GM12878 (cell line): ENCODE data around the gene PRRC2C. TPM values are rescaled to one million over a fixed set of nuclear protein-coding genes. Genes with fewer than 3 reads are reported as not detected.

ENCODE experiments used
- ASH2L ChIP-seq: fragments of 300-600, 200-600 bp; sonication (generic); IDR thresholded peaks from 2 replicates; pipeline ENCODE4 v1.6.1; 2017; ENCODE audit warnings: low read depth, mild to moderate bottlenecking, borderline replicate concordance
- BMI1 ChIP-seq: fragments of 450-650 bp; IDR thresholded peaks from 2 replicates; pipeline ENCODE4 v1.6.1; 2016; ENCODE audit warnings: mild to moderate bottlenecking, moderate library complexity, borderline replicate concordance
- CBX3 ChIP-seq: fragments of 200-600 bp; sonication (generic); IDR thresholded peaks from 2 replicates; pipeline ENCODE4 v1.6.1; 2016; ENCODE audit warnings: low read depth, borderline replicate concordance
- CREM ChIP-seq: IDR thresholded peaks from 2 replicates; pipeline ENCODE4 v1.6.1; 2014; ENCODE audit warnings: antibody characterized with exemption, low read depth
- CTCF ChIP-seq, 3 experiments: IDR thresholded peaks in 2 of 3; conservative IDR thresholded peaks in 1 of 3; 2 replicates each; pipeline ENCODE4 v1.5.1; 2011; ENCODE audit warnings: low read depth in 3 of 3, low read length in 3 of 3, mild to moderate bottlenecking in 3 of 3, control low read depth in 2 of 3, moderate library complexity in 2 of 3, inconsistent platforms in 1 of 3, mixed read lengths in 1 of 3; ENCODE audit not compliant: control insufficient read depth in 2 of 3, insufficient read depth in 1 of 3; ENCODE audit errors: extremely low read depth in 1 of 3
- E4F1 ChIP-seq: fragments of 450-650 bp; IDR thresholded peaks from 2 replicates; pipeline ENCODE4 v1.6.1; 2018; ENCODE audit warnings: borderline replicate concordance, mild to moderate bottlenecking; ENCODE audit not compliant: partially characterized antibody
- ETV6 ChIP-seq, 2 experiments: fragments of 450-650 bp in 1 of 2; IDR thresholded peaks in 1 of 2; conservative IDR thresholded peaks in 1 of 2; 2 replicates each; pipeline ENCODE4 v1.6.1; 2014; ENCODE audit warnings: antibody characterized with exemption in 1 of 2, borderline replicate concordance in 1 of 2, low read depth in 1 of 2, mild to moderate bottlenecking in 1 of 2, moderate library complexity in 1 of 2
- GATAD2B ChIP-seq: fragments of 450-650 bp; conservative IDR thresholded peaks from 2 replicates; pipeline ENCODE4 v1.6.1; 2017; ENCODE audit warnings: low read depth, mild to moderate bottlenecking, moderate library complexity
- HDAC6 ChIP-seq: fragments of 200-600 bp; sonication (generic); IDR thresholded peaks from one replicate; pipeline ENCODE4 v1.8.0; 2017; ENCODE audit warnings: antibody characterized with exemption; ENCODE audit not compliant: unreplicated experiment
- HSF1 ChIP-seq: fragments of 150-350 bp; IDR thresholded peaks from 2 replicates; pipeline ENCODE4 v1.6.1; 2014; ENCODE audit warnings: mild to moderate bottlenecking, low read depth, low read length
- IKZF1 ChIP-seq: fragments of 450-650 bp; conservative IDR thresholded peaks from 2 replicates; pipeline ENCODE4 v1.6.1; 2017; ENCODE audit warnings: antibody characterized with exemption, mild to moderate bottlenecking
- MEF2B ChIP-seq: fragments of 450-650 bp; IDR thresholded peaks from 2 replicates; pipeline ENCODE4 v1.6.1; 2018; ENCODE audit warnings: mild to moderate bottlenecking, moderate library complexity; ENCODE audit not compliant: partially characterized antibody, poor library complexity, severe bottlenecking
- MTA2 ChIP-seq: fragments of 450-650 bp; IDR thresholded peaks from 2 replicates; pipeline ENCODE4 v1.6.1; 2016; ENCODE audit warnings: low read depth, mild to moderate bottlenecking, moderate library complexity
- NFIC ChIP-seq: IDR thresholded peaks from 2 replicates; pipeline ENCODE4 v1.6.1; 2012; ENCODE audit warnings: low read depth, mild to moderate bottlenecking, inconsistent platforms, low read length, moderate library complexity
- NR2C1 ChIP-seq: fragments of 450-650 bp; IDR thresholded peaks from 2 replicates; pipeline ENCODE4 v1.6.1; 2017; ENCODE audit warnings: antibody characterized with exemption, mild to moderate bottlenecking, moderate library complexity
- RCOR1 ChIP-seq: conservative IDR thresholded peaks from 2 replicates; pipeline ENCODE4 v1.6.1; 2012; ENCODE audit warnings: low read depth, low read length, improper control_type of control experiment
- RFX5 ChIP-seq: IDR thresholded peaks from 2 replicates; pipeline ENCODE4 v1.6.1; 2011; ENCODE audit warnings: low read depth, low read length, improper control_type of control experiment
- RUNX3 ChIP-seq: IDR thresholded peaks from 2 replicates; pipeline ENCODE4 v1.6.1; 2012; ENCODE audit warnings: low read length, inconsistent platforms
- SIN3A ChIP-seq: IDR thresholded peaks from 2 replicates; pipeline ENCODE4 v1.6.1; 2012; ENCODE audit warnings: low read depth, low read length, improper control_type of control experiment
- YY1 ChIP-seq: IDR thresholded peaks from 2 replicates; pipeline ENCODE4 v1.6.1; 2011; ENCODE audit warnings: low read depth, mild to moderate bottlenecking, low read length
- ZBTB4 ChIP-seq: fragments of 450-650 bp; formaldehyde crosslinking; IDR thresholded peaks from 2 replicates; pipeline ENCODE4 v1.4.0; 2022; ENCODE audit warnings: mild to moderate bottlenecking, moderate library complexity
- polyA plus RNA-seq, 11 experiments: library from polyadenylated mRNA; depleted of rRNA in 4 of 11; unstranded in 6 of 11; stranded (reverse) in 5 of 11; fragments of >200 nt; fragmentation: Nextera tagmentation in 4 of 11; fragmentation: Illumina TruSeq in 1 of 11; extraction: Ambion mirVana in 4 of 11; extraction: Trizol in 1 of 11; gene quantifications; 1 replicate in 1 of 11; 2 replicates in 10 of 11; pipeline versions ENCODE4 v1.2.1 to v1.2.3, GENCODE V29; 2011 to 2016; ENCODE audit warnings: inconsistent platforms in 2 of 11, missing spikeins in 2 of 11, low read depth in 1 of 11
- total RNA-seq, 4 experiments: library from RNA; depleted of rRNA in 3 of 4; stranded (reverse); fragments of >200 nt in 3 of 4; fragmentation: Illumina TruSeq in 1 of 4; extraction: Trizol in 1 of 4; gene quantifications; 2 replicates each; pipeline versions ENCODE4 v1.2.1 to v1.2.3, GENCODE V29; 2013 to 2021

PRRC2C gene
- total and polyA plus RNA-seq, 10 of the 15 experiments (the other 5 are each of a cell fraction or from before 2014, with no cell fraction given), result 53.4 to 182 (median 91.8) TPM

- TF ChIP-seq CBX3 (no peak), CTCF (IDR thresholded peaks at IDR 0.05 in 2 of 3, conservative IDR thresholded peaks at IDR 0.05 in 1 of 3; ENCODE audit: control insufficient read depth in 2 of 3, extremely low read depth in 1 of 3, insufficient read depth in 1 of 3, low read depth in 3 of 3, low read length in 3 of 3) (peak; percentile 73 to 98 (median 88)), ZBTB4 (CRISPR knock-in tag) (no peak), RCOR1 (0 out of 2 replicates have a peak, but pooled peaks have one; percentile 41), NFIC (no peak), CREM (peak; percentile 91), E4F1 (no peak), YY1 (peak; percentile 96), RFX5 (no peak), BMI1 (no peak), GATAD2B (peak; percentile 79), IKZF1 (peak; percentile 66), MTA2 (no peak; the same call in 1 of the 2 replicates), HSF1 (0 out of 2 replicates have a peak, but pooled peaks have one; percentile 12), RUNX3 (peak; percentile 76), ASH2L (0 out of 2 replicates have a peak, but pooled peaks have one; percentile 58), MEF2B (peak; percentile 27), SIN3A (peak; percentile 24; the same call in 1 of the 2 replicates), NR2C1 (peak; percentile 70), ETV6 (conservative IDR thresholded peaks at IDR 0.05 in 1 of 2, IDR thresholded peaks at IDR 0.05 in 1 of 2; ENCODE audit: borderline replicate concordance in 1 of 2, low read depth in 1 of 2) (no peak; a peak in 1 of 4 replicates), HDAC6 (no peak)
Measured at GRCh38 chr1:171485375-171486047, at the start of gene PRRC2C (continued).
